ENCODE data around the gene EVC2. TPM values are rescaled to one million over a fixed set of nuclear protein-coding genes. Genes with fewer than 3 reads are reported as not detected.

EVC2 gene
- total and polyA plus RNA-seq, 2 of the 4 experiments (the other 2 are of a cell fraction): 2.7 to 5.9 TPM

DNA sequence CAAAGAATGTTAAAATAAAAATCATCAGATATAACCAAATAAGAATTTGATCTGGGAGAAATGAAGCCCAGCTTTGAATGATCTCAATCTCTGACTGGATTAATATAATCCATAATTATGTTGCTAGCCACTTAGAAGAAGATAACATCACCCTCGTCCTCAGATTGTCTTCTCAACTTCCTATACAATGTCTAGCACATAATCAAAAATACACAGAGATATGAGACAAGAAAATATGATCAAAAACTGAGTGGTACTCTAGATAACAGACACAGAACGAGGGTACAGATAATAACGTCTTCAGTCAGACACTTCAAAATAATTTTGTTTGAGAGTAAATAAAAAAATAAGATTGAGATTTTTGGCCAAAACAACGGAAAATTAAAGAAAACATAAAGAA is 47.1 kb downstream of the EVC2 start:
- Histone ChIP-seq H3K14ac (replicated peaks; ENCODE audit: low read depth, low read length) (no peak overlapping the region), H2BK15ac (ENCODE audit: low read depth, low read length) (no peak overlapping the region), H3K79me1 (ENCODE audit: low read depth in 1 of 2, low read length in 2 of 2) (peaks cover 0 to 2% of the 10 kb centered on the region in 2 experiments; a peak in 1 of 4 replicates), H3K4me1 (ENCODE audit: control insufficient read depth, insufficient read depth, low read length) (no peaks in the 10 kb centered on the region), H3K9me1 (ENCODE audit: insufficient read depth, low read length) (peaks cover 13% of the 10 kb centered on the region; the same call in 1 of the 2 replicates), H2AFZ (replicated peaks; ENCODE audit: low read length, poor library complexity) (no peak overlapping the region), H2BK120ac (ENCODE audit: low read depth, low read length) (no peak overlapping the region), H3K4me3 (ENCODE audit: insufficient read depth, low read depth, low read length) (no peak overlapping the region), H3K27ac (ENCODE audit: insufficient read depth, low read length) (no peak overlapping the region), H3K9ac (ENCODE audit: low read depth, low read length) (no peak overlapping the region), H4K5ac (ENCODE audit: low read depth, low read length) (no peak overlapping the region), H4K8ac (ENCODE audit: low read depth in 2 of 2, low read length in 2 of 2) (no peak overlapping the region), H3K27me3 (ENCODE audit: control insufficient read depth, insufficient read depth, low read length) (no peaks in the 10 kb centered on the region), H4K91ac (ENCODE audit: insufficient read depth, low read depth, low read length) (no peak overlapping the region), H3K9me3 (ENCODE audit: control insufficient read depth, insufficient read depth, low read length) (peaks cover 2% of the 10 kb centered on the region; the same call in 1 of the 2 replicates), H3K18ac (ENCODE audit: low read depth, low read length) (no peak overlapping the region), H3K36me3 (ENCODE audit: control insufficient read depth, insufficient read depth, low read length) (peaks cover 36% of the 10 kb centered on the region), H4K20me1 (ENCODE audit: insufficient read depth, low read length) (no peaks in the 10 kb centered on the region), H2BK5ac (ENCODE audit: low read depth, low read length, poor library complexity, severe bottlenecking) (no peak overlapping the region), H2BK20ac (ENCODE audit: low read depth, low read length) (no peak overlapping the region), H2AK9ac (replicated peaks; ENCODE audit: low read depth, low read length, poor library complexity) (no peak overlapping the region), H3K56ac (ENCODE audit: extremely low read depth, insufficient read depth, low read length) (no peak overlapping the region), H2AK5ac (ENCODE audit: low read depth, low read length) (no peak overlapping the region), H3K23ac (ENCODE audit: low read depth, low read length) (no peak overlapping the region), H3K4me2 (ENCODE audit: low read depth, low read length) (no peak overlapping the region), H3K4ac (ENCODE audit: low read depth, low read length) (no peak overlapping the region)
- dilution Hi-C loops (cut with HindIII; ENCODE audit: low sequenced_read_pairs, unreplicated experiment): no loop called here
- no peak for ATAC-seq (ENCODE audit: low read depth)
- ChIA-PET POLR2A (ENCODE audit: unreplicated experiment) (no interaction called here), CTCF (no interaction called here)
- BruUV-seq (replicated peaks): no TSS peak
- no peak for TF ChIP-seq MAZ (IDR thresholded peaks at IDR 0.05; ENCODE audit: borderline replicate concordance, low read depth, low read length)
- no peak for DNase-seq
- intact Hi-C loops (cut with micrococcal nuclease): no loop called here
- in situ Hi-C loops (cut with MboI; ENCODE audit: low sequenced_read_pairs): no loop called here
- WGBS, 2 experiments (ENCODE audit: extremely low coverage in 2 of 2, insufficient read length in 1 of 2): no CpG with 5 or more reads among the region's 4 CpGs

Data from IMR-90 (cell line).